Omental fat pad (tissue), 4 donors: Measurements from ENCODE around the gene PHF21B. TPM values are rescaled to one million over a fixed set of nuclear protein-coding genes. Genes with fewer than 3 reads are reported as not detected.
A peak's percentile ranks its signal among the peaks of the same experiment; 100 is the strongest.

Source experiments
- ATAC-seq: fragments of 150-250 bp; one replicate; pipeline ENCODE4 v1.9.1; 2016; ENCODE audit warnings: mild to moderate bottlenecking, moderate library complexity; ENCODE audit not compliant: low FRiP score
- DNase-seq: peaks from one replicate; pipeline ENCODE4 v3.0.0-alpha.2; 2019; ENCODE audit warnings: low spot score
- CTCF ChIP-seq, 3 donors: fragments of 450-650 bp; IDR thresholded peaks; one replicate each; pipeline ENCODE4 v1.5.1; 2016 to 2017; ENCODE audit warnings: antibody characterized with exemption in 3 of 3, mild to moderate bottlenecking in 3 of 3, moderate library complexity in 2 of 3
- total RNA-seq, 4 donors: library from RNA; depleted of rRNA; stranded (reverse); fragments of >200 nt; gene quantifications; one replicate each; pipeline ENCODE4 v1.1.0, GENCODE V29; 2016

The PHF21B gene
- total RNA-seq, 4 donors from 2014 or later = 0.44 TPM; not detected in 3

GRCh38 chr22:44975427-44976262 is 34.2 kb downstream of the PHF21B start:
- DNase-seq (peak; percentile 58), ATAC-seq (peak; percentile 45)
- TF ChIP-seq CTCF (IDR thresholded peaks at IDR 0.05) = no peak

- no peak for ATAC-seq
- DNase-seq = no peak
- TF ChIP-seq CTCF (IDR thresholded peaks at IDR 0.05) = no peak
Measured at GRCh38 chr22:44974454-44974853, 35.4 kb downstream of the PHF21B start.

GRCh38 chr22:44973829-44974228 is 36.0 kb downstream of the PHF21B start:
- TF ChIP-seq CTCF (IDR thresholded peaks at IDR 0.05) = no peak
- ATAC-seq (no peak), DNase-seq (no peak)

GRCh38 chr22:44972363-44973083 is 37.3 kb downstream of the PHF21B start:
- no peak for TF ChIP-seq CTCF (IDR thresholded peaks at IDR 0.05)
- ATAC-seq (no peak), DNase-seq (no peak)

GRCh38 chr22:44971651-44972362 is 38.0 kb downstream of the PHF21B start:
- DNase-seq = no peak
- ATAC-seq = no peak
- TF ChIP-seq CTCF (IDR thresholded peaks at IDR 0.05) = no peak

GRCh38 chr22:44970291-44970690 is 39.5 kb downstream of the PHF21B start:
- ATAC-seq (no peak), DNase-seq (no peak)
- no peak for TF ChIP-seq CTCF (IDR thresholded peaks at IDR 0.05)
